Measurements from ENCODE around the gene TRIM63.

GRCh38 chr1:26049531-26050247 lies 17.7 kb downstream of the TRIM63 start:
- TF ChIP-seq GATA2 (IDR thresholded peaks at IDR 0.05; ENCODE audit: low read depth, low read length) (no peak), GATA3 (IDR thresholded peaks at IDR 0.05; ENCODE audit: low read depth, low read length) (no peak)
